Left forelimb (tissue), 1 donor: Measurements from ENCODE around the gene SGCA.

Experiments
- DNase-seq: peaks from one replicate; pipeline ENCODE4 v3.0.0-alpha.2; 2018; ENCODE audit warnings: low spot score

The SGCA gene

GRCh38 chr17:50209472-50210239 lies 43.9 kb downstream of the SGCA start:
- DNase-seq: peak; percentile 98

GRCh38 chr17:50210240-50211225 lies 44.7 kb downstream of the SGCA start:
- peak; percentile 85 for DNase-seq

- DNase-seq: peak; percentile 65
Measured at GRCh38 chr17:50211249-50212120, 45.7 kb downstream of the SGCA start.

GRCh38 chr17:50212121-50212843 lies 46.5 kb downstream of the SGCA start:
- DNase-seq: peak; percentile 63

- peak; percentile 62 for DNase-seq
Measured at GRCh38 chr17:50213026-50214022, 47.5 kb downstream of the SGCA start.

GRCh38 chr17:50214976-50215760 lies 49.4 kb downstream of the SGCA start:
- DNase-seq: no peak

GRCh38 chr17:50217591-50217990 lies 51.8 kb downstream of the SGCA start:
- no peak for DNase-seq

- DNase-seq: no peak
Measured at GRCh38 chr17:50218071-50218759, 52.4 kb downstream of the SGCA start.

- no peak for DNase-seq
Measured at GRCh38 chr17:50218771-50219315, 53.0 kb downstream of the SGCA start.

- DNase-seq: no peak
Measured at GRCh38 chr17:50219342-50219741, 53.5 kb downstream of the SGCA start.

GRCh38 chr17:50219939-50220465 lies 54.2 kb downstream of the SGCA start:
- DNase-seq: no peak

- no peak for DNase-seq
Measured at GRCh38 chr17:50220811-50221210, 55.0 kb downstream of the SGCA start.

- no peak for DNase-seq
Measured at GRCh38 chr17:50221266-50221863, 55.6 kb downstream of the SGCA start.

GRCh38 chr17:50221864-50222545 lies 56.2 kb downstream of the SGCA start:
- no peak for DNase-seq

- no peak for DNase-seq
Measured at GRCh38 chr17:50222922-50223321, 57.1 kb downstream of the SGCA start.
